HEK293 (cell line): Measurements from ENCODE around the gene TGM5.

Experiments
- CTCF ChIA-PET: fragments of 350-600 bp; formaldehyde crosslinking; extraction: SDS; loops from one replicate; lab custom pipeline; 2021; ENCODE audit warnings: antibody characterized with exemption; lab: Yijun Ruan, JAX
- POLR2A ChIA-PET: fragments of 300-600 bp; formaldehyde crosslinking; extraction: SDS; loops from one replicate; lab custom pipeline; 2020; ENCODE audit warnings: antibody characterized with exemption, inconsistent platforms; lab: Yijun Ruan, JAX
- H3K27ac ChIP-seq: fragments of 200-500 bp; sonication (Bioruptor generic); 2 replicates; pipeline ENCODE4 v1.5.1; 2014; ENCODE audit warnings: low read depth, low read length, control low read depth, inconsistent platforms; ENCODE audit errors: extremely low read depth
- H3K36me3 ChIP-seq, 2 experiments: fragments of 200-500 bp in 1 of 2; sonication (Bioruptor generic) in 1 of 2; 1 replicate in 1 of 2; 2 replicates in 1 of 2; pipeline ENCODE4 v1.5.1; 2014 to 2017; ENCODE audit warnings: inconsistent platforms in 2 of 2, low read length in 2 of 2; ENCODE audit not compliant: control insufficient read depth in 2 of 2, insufficient read depth in 1 of 2
- H3K4me1 ChIP-seq: fragments of 200-500 bp; sonication (Bioruptor generic); 2 replicates; pipeline ENCODE4 v1.5.1; 2014; ENCODE audit warnings: mild to moderate bottlenecking, low read length, inconsistent platforms; ENCODE audit not compliant: control insufficient read depth, insufficient read depth
- H3K4me3 ChIP-seq: 2 replicates; pipeline ENCODE4 v1.5.1; 2011; ENCODE audit warnings: low read depth, mild to moderate bottlenecking, control low read depth, low read length, moderate library complexity
- H3K9me3 ChIP-seq: fragments of 200-500 bp; sonication (Bioruptor generic); 2 replicates; pipeline ENCODE4 v1.5.1; 2014; ENCODE audit warnings: low read depth, low read length, inconsistent platforms; ENCODE audit not compliant: control insufficient read depth, insufficient read depth
- BCL11A ChIP-seq: fragments of 450-650 bp; formaldehyde crosslinking; IDR thresholded peaks from 2 replicates; pipeline ENCODE4 v1.5.1; 2016; ENCODE audit warnings: low read depth, missing biosample characterization, missing genetic modification characterization
- GFI1B ChIP-seq: fragments of 450-650 bp; formaldehyde crosslinking; IDR thresholded peaks from 2 replicates; pipeline ENCODE4 v1.5.1; 2016; ENCODE audit warnings: missing biosample characterization, missing genetic modification characterization
- KLF16 ChIP-seq: fragments of 450-650 bp; formaldehyde crosslinking; IDR thresholded peaks from 2 replicates; pipeline ENCODE4 v1.5.1; 2017; ENCODE audit warnings: missing biosample characterization, missing genetic modification characterization
- MEIS1 ChIP-seq: sonication (generic); formaldehyde crosslinking; IDR thresholded peaks from 2 replicates; pipeline ENCODE4 v1.8.1; 2022; ENCODE audit warnings: missing genetic modification reagents, mild to moderate bottlenecking, borderline replicate concordance
- OSR2 ChIP-seq: fragments of 450-650 bp; formaldehyde crosslinking; IDR thresholded peaks from 2 replicates; pipeline ENCODE4 v1.5.1; 2016; ENCODE audit warnings: missing biosample characterization, missing genetic modification characterization
- PBX3 ChIP-seq: sonication (generic); formaldehyde crosslinking; IDR thresholded peaks from 2 replicates; pipeline ENCODE4 v1.8.1; 2022; ENCODE audit warnings: mild to moderate bottlenecking, moderate library complexity, missing genetic modification reagents
- SP2 ChIP-seq: fragments of 450-650 bp; formaldehyde crosslinking; IDR thresholded peaks from 2 replicates; pipeline ENCODE4 v1.5.1; 2016; ENCODE audit warnings: missing biosample characterization, missing genetic modification characterization
- ZBTB1 ChIP-seq: fragments of 450-650 bp; formaldehyde crosslinking; IDR thresholded peaks from 2 replicates; pipeline ENCODE4 v1.5.1; 2016; ENCODE audit warnings: missing biosample characterization, missing genetic modification characterization
- ZBTB49 ChIP-seq: fragments of 450-650 bp; formaldehyde crosslinking; IDR thresholded peaks from 2 replicates; pipeline ENCODE4 v1.5.1; 2016; ENCODE audit warnings: missing biosample characterization, missing genetic modification characterization, low read depth
- ZBTB8A ChIP-seq: fragments of 450-650 bp; formaldehyde crosslinking; IDR thresholded peaks from 2 replicates; pipeline ENCODE4 v1.5.1; 2016; ENCODE audit warnings: missing biosample characterization, missing genetic modification characterization
- ZNF146 ChIP-seq: fragments of 450-650 bp; formaldehyde crosslinking; IDR thresholded peaks from 2 replicates; pipeline ENCODE4 v1.5.1; 2016; ENCODE audit warnings: missing biosample characterization, missing genetic modification characterization
- ZNF341 ChIP-seq: fragments of 450-650 bp; formaldehyde crosslinking; IDR thresholded peaks from 2 replicates; pipeline ENCODE4; 2016; ENCODE audit warnings: low read depth, missing biosample characterization, missing genetic modification characterization
- ZNF645 ChIP-seq: fragments of 450-650 bp; formaldehyde crosslinking; IDR thresholded peaks from 2 replicates; pipeline ENCODE4; 2016; ENCODE audit warnings: missing biosample characterization, missing genetic modification characterization
- ZNF707 ChIP-seq: fragments of 450-650 bp; formaldehyde crosslinking; IDR thresholded peaks from 2 replicates; pipeline ENCODE4 v1.5.1; 2016; ENCODE audit warnings: missing biosample characterization, missing genetic modification characterization
- ZNF747 ChIP-seq: fragments of 450-650 bp; formaldehyde crosslinking; IDR thresholded peaks from 2 replicates; pipeline ENCODE4 v1.5.1; 2016; ENCODE audit warnings: missing biosample characterization, missing genetic modification characterization
- ZNF776 ChIP-seq: fragments of 450-650 bp; formaldehyde crosslinking; IDR thresholded peaks from 2 replicates; pipeline ENCODE4 v1.5.0; 2017; ENCODE audit warnings: missing biosample characterization, missing genetic modification characterization, borderline replicate concordance

The TGM5 gene

GRCh38 chr15:43299411-43299810 is 32.7 kb upstream of the TGM5 start:
- no peaks in the 10 kb centered on the region for H3K4me1 ChIP-seq
- no peaks in the 10 kb centered on the region for H3K36me3 ChIP-seq
- TF ChIP-seq ZBTB1 (tag by site-specific recombination) (no peak), ZNF341 (no peak), ZNF146 (tag by site-specific recombination) (no peak), GFI1B (tag by site-specific recombination) (no peak)
- H3K4me3 ChIP-seq, result no peak overlapping the region
- CTCF ChIA-PET, result no interaction called here
- POLR2A ChIA-PET, result no interaction called here
- no peak overlapping the region for H3K27ac ChIP-seq
- no peaks in the 10 kb centered on the region for H3K9me3 ChIP-seq

- Histone ChIP-seq H3K36me3 (no peaks in the 10 kb centered on the region), H3K4me1 (no peaks in the 10 kb centered on the region), H3K9me3 (no peaks in the 10 kb centered on the region)
- POLR2A ChIA-PET, result no interaction called here
- TF ChIP-seq BCL11A (tag by site-specific recombination) (no peak), ZBTB49 (tag by site-specific recombination) (no peak), KLF16 (tag by site-specific recombination) (no peak), MEIS1 (CRISPR knock-in tag) (no peak), ZNF707 (tag by site-specific recombination) (no peak), ZNF747 (tag by site-specific recombination) (no peak), SP2 (tag by site-specific recombination) (no peak), ZNF645 (no peak)
- TF ChIP-seq, all 188 proteins: peak for 0
- CTCF ChIA-PET, result interaction anchor here (0.5 kb wide), 1 partner anchor 882 kb away, joined by 3 read pairs; no protein-coding TSS in a partner anchor
- H3K4me3 ChIP-seq, result no peak overlapping the region
- H3K27ac ChIP-seq, result no peak overlapping the region
Observed at GRCh38 chr15:43294091-43294706, 27.5 kb upstream of the TGM5 start.

GRCh38 chr15:43293432-43293831 is 26.7 kb upstream of the TGM5 start:
- no peak overlapping the region for H3K4me3 ChIP-seq
- CTCF ChIA-PET, result interaction anchor here (0.5 to 0.7 kb wide), 2 partner anchors 881 to 1883 kb away, joined by 3 read pairs; no protein-coding TSS in a partner anchor
- H3K4me1 ChIP-seq, result no peaks in the 10 kb centered on the region
- POLR2A ChIA-PET, result no interaction called here
- no peak overlapping the region for H3K27ac ChIP-seq
- no peaks in the 10 kb centered on the region for H3K9me3 ChIP-seq
- H3K36me3 ChIP-seq, result no peaks in the 10 kb centered on the region
- TF ChIP-seq PBX3 (CRISPR knock-in tag), result no peak
- no peak for TF ChIP-seq ZBTB8A (tag by site-specific recombination)
- TF ChIP-seq OSR2, result no peak
- TF ChIP-seq ZNF776, result no peak
